Caco-2 (cell line): ENCODE results near the gene NKX2-1. TPM values are rescaled to one million over a fixed set of nuclear protein-coding genes. Genes with fewer than 3 reads are reported as not detected.
"Not testable (repeated sequence)": the region's sequence is repeated elsewhere in the genome, so short reads cannot be mapped to it uniquely, and the experiment has no call there.

Experiments
- BruUV-seq: library from RNA; stranded (reverse); fragments of 400-500 nt; replicated peaks from 2 replicates; lab custom pipeline; 2021; lab: Mats Ljungman, UMichigan
- CTCF ChIA-PET: fragments of 300-600 bp; sonication (Branson Sonifier 250); formaldehyde crosslinking; loops from one replicate; lab custom pipeline; 2022; ENCODE audit warnings: antibody characterized with exemption; lab: Charles Lee
- POLR2A ChIA-PET: fragments of 300-600 bp; sonication (Branson Sonifier 250); formaldehyde crosslinking; loops from one replicate; lab custom pipeline; 2022; ENCODE audit warnings: antibody characterized with exemption; lab: Charles Lee
- DNase-seq, 2 experiments: peaks; one replicate each; pipeline versions ENCODE4 v3.0.0 to v3.0.0-alpha.2; 2020 to 2022
- H3K27me3 ChIP-seq: replicated peaks from 2 replicates; pipeline ENCODE4 v1.6.0; 2011; ENCODE audit warnings: low read length; ENCODE audit not compliant: control insufficient read depth, insufficient read depth
- H3K36me3 ChIP-seq: 2 replicates; pipeline ENCODE4 v1.5.1; 2011; ENCODE audit warnings: low read length; ENCODE audit not compliant: control insufficient read depth, insufficient read depth
- H3K4me1 ChIP-seq: fragments of 250-450 bp; sonication (Bioruptor Pico); 2 replicates; pipeline ENCODE4 v1.5.1; 2020; ENCODE audit warnings: mild to moderate bottlenecking
- H3K4me3 ChIP-seq: 2 replicates; pipeline ENCODE4 v1.5.1; 2011; ENCODE audit warnings: low read depth, mild to moderate bottlenecking, control low read depth, low read length
- H3K9me3 ChIP-seq: fragments of 250-450 bp; sonication (Bioruptor Pico); 2 replicates; pipeline ENCODE4 v1.5.1; 2020; ENCODE audit warnings: mild to moderate bottlenecking, moderate library complexity
- H3K27ac Mint-ChIP-seq: one replicate; pipeline ENCODE4 v1.8.0; 2022; ENCODE audit warnings: mixed read lengths; ENCODE audit not compliant: unreplicated experiment
- H3K27me3 Mint-ChIP-seq: one replicate; pipeline ENCODE4 v1.8.0; 2022; ENCODE audit warnings: mixed read lengths; ENCODE audit not compliant: insufficient read depth, unreplicated experiment
- H3K36me3 Mint-ChIP-seq: one replicate; pipeline ENCODE4 v1.8.0; 2022; ENCODE audit warnings: mild to moderate bottlenecking, mixed read lengths; ENCODE audit not compliant: insufficient read depth, unreplicated experiment
- H3K4me1 Mint-ChIP-seq: one replicate; pipeline ENCODE4 v1.8.0; 2022; ENCODE audit warnings: low read depth, mixed read lengths; ENCODE audit not compliant: unreplicated experiment
- H3K4me3 Mint-ChIP-seq: one replicate; pipeline ENCODE4 v1.8.0; 2022; ENCODE audit warnings: mild to moderate bottlenecking, moderate library complexity, mixed read lengths; ENCODE audit not compliant: unreplicated experiment
- H3K9me3 Mint-ChIP-seq: one replicate; pipeline ENCODE4 v1.8.0; 2022; ENCODE audit warnings: mixed read lengths; ENCODE audit not compliant: unreplicated experiment
- intact Hi-C: fragments of 100-400 bp; cut with micrococcal nuclease; formaldehyde crosslinking; loops from one replicate; pipeline ENCODE4 v1.10.0; 2022; ENCODE audit not compliant: unreplicated experiment
- total RNA-seq: library from RNA; stranded (reverse); gene quantifications from 2 replicates; pipeline ENCODE4 v1.2.3, GENCODE V29; 2022
- TF ChIP-seq, protein P1 (sequence below), 2 experiments: fragments of 200-600 bp in 1 of 2; IDR thresholded peaks; 1 replicate in 1 of 2; 2 replicates in 1 of 2; pipeline versions ENCODE4 v1.5.1 to v1.8.0; 2011 to 2022; ENCODE audit warnings: antibody characterized with exemption in 1 of 2, control low read depth in 1 of 2, inconsistent platforms in 1 of 2, low read depth in 1 of 2, low read length in 1 of 2, mild to moderate bottlenecking in 1 of 2, moderate library complexity in 1 of 2; ENCODE audit not compliant: insufficient read depth in 1 of 2, severe bottlenecking in 1 of 2, unreplicated experiment in 1 of 2

Gene NKX2-1
- total RNA-seq, 1 experiment from 2014 or later, result 0.66 TPM

DNA sequence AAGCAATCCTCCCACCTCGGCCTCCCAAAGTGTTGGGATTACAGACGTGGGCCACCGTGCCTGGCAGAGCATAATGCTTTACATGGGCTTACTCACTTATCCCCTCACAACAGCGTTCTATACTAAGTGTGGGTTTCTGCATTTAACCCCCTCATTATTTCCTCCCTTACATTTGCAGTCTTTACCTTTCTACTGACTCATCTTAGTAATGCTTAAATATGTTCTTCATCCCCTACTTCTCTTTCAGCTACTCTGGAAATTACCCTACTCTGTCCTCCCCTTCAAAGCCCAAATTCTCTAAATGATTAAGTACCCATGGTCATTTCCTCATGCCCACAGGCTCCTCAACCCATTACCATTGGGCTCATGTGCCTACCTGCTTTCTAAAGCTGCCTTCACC, 40.7 kb downstream of the NKX2-1 start:
- intact Hi-C loops, result no loop called here
- no peak overlapping the region for H3K4me3 Mint-ChIP-seq
- H3K4me1 Mint-ChIP-seq, result no peaks in the 10 kb centered on the region
- Histone ChIP-seq H3K4me3 (no peak overlapping the region), H3K4me1 (no peaks in the 10 kb centered on the region), H3K9me3 (no peaks in the 10 kb centered on the region), H3K27me3 (no peaks in the 10 kb centered on the region), H3K36me3 (no peaks in the 10 kb centered on the region)
- no peaks in the 10 kb centered on the region for H3K9me3 Mint-ChIP-seq
- CTCF ChIA-PET, result no interaction called here
- H3K36me3 Mint-ChIP-seq, result no peaks in the 10 kb centered on the region
- POLR2A ChIA-PET, result no interaction called here
- peaks cover 23% of the 10 kb centered on the region for H3K27me3 Mint-ChIP-seq
- BruUV-seq, result no TSS peak
- no peak for DNase-seq
- H3K27ac Mint-ChIP-seq, result no peak overlapping the region
- TF ChIP-seq, protein P1, sequence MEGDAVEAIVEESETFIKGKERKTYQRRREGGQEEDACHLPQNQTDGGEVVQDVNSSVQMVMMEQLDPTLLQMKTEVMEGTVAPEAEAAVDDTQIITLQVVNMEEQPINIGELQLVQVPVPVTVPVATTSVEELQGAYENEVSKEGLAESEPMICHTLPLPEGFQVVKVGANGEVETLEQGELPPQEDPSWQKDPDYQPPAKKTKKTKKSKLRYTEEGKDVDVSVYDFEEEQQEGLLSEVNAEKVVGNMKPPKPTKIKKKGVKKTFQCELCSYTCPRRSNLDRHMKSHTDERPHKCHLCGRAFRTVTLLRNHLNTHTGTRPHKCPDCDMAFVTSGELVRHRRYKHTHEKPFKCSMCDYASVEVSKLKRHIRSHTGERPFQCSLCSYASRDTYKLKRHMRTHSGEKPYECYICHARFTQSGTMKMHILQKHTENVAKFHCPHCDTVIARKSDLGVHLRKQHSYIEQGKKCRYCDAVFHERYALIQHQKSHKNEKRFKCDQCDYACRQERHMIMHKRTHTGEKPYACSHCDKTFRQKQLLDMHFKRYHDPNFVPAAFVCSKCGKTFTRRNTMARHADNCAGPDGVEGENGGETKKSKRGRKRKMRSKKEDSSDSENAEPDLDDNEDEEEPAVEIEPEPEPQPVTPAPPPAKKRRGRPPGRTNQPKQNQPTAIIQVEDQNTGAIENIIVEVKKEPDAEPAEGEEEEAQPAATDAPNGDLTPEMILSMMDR (IDR thresholded peaks at IDR 0.05; ENCODE audit: insufficient read depth in 1 of 2, low read depth in 1 of 2, low read length in 1 of 2, severe bottlenecking in 1 of 2, unreplicated experiment in 1 of 2), result no peak

GRCh38 chr14:36478782-36479181, 41.2 kb downstream of the NKX2-1 start:
- Histone ChIP-seq H3K4me3 (no peak overlapping the region), H3K27me3 (no peaks in the 10 kb centered on the region), H3K4me1 (no peaks in the 10 kb centered on the region), H3K9me3 (no peaks in the 10 kb centered on the region), H3K36me3 (no peaks in the 10 kb centered on the region)
- CTCF ChIA-PET, result no interaction called here
- DNase-seq, result no peak
- Mint-ChIP-seq H3K9me3 (no peaks in the 10 kb centered on the region), H3K27ac (no peak overlapping the region), H3K4me3 (no peak overlapping the region), H3K4me1 (no peaks in the 10 kb centered on the region), H3K36me3 (no peaks in the 10 kb centered on the region), H3K27me3 (peaks cover 23% of the 10 kb centered on the region)
- TF ChIP-seq, protein P1 (IDR thresholded peaks at IDR 0.05; ENCODE audit: insufficient read depth in 1 of 2, low read depth in 1 of 2, low read length in 1 of 2, severe bottlenecking in 1 of 2, unreplicated experiment in 1 of 2), result no peak
- intact Hi-C loops, result no loop called here
- BruUV-seq, result no TSS peak
- POLR2A ChIA-PET, result no interaction called here

- Mint-ChIP-seq H3K36me3 (no peaks in the 10 kb centered on the region), H3K4me1 (no peaks in the 10 kb centered on the region), H3K9me3 (no peaks in the 10 kb centered on the region), H3K27ac (no peak overlapping the region), H3K4me3 (no peak overlapping the region), H3K27me3 (peaks cover 25% of the 10 kb centered on the region)
- no TSS peak for BruUV-seq
- no peak overlapping the region for H3K4me3 ChIP-seq
- intact Hi-C loops, result no loop called here
- no peaks in the 10 kb centered on the region for H3K4me1 ChIP-seq
- no peaks in the 10 kb centered on the region for H3K36me3 ChIP-seq
- H3K9me3 ChIP-seq, result no peaks in the 10 kb centered on the region
- TF ChIP-seq, protein P1 (IDR thresholded peaks at IDR 0.05; ENCODE audit: insufficient read depth in 1 of 2, low read depth in 1 of 2, low read length in 1 of 2, severe bottlenecking in 1 of 2, unreplicated experiment in 1 of 2), result no peak
- DNase-seq, result no peak
- POLR2A ChIA-PET, result no interaction called here
- H3K27me3 ChIP-seq, result no peaks in the 10 kb centered on the region
- CTCF ChIA-PET, result no interaction called here
Observed at GRCh38 chr14:36477266-36477665, 42.8 kb downstream of the NKX2-1 start.

GRCh38 chr14:36476061-36476460, 44.0 kb downstream of the NKX2-1 start:
- H3K27me3 ChIP-seq, POLR2A ChIA-PET, H3K9me3 ChIP-seq, H3K27ac Mint-ChIP-seq, BruUV-seq, H3K4me1 ChIP-seq, H3K4me3 Mint-ChIP-seq, H3K9me3 Mint-ChIP-seq, intact Hi-C loops, H3K36me3 Mint-ChIP-seq, H3K36me3 ChIP-seq, DNase-seq, H3K4me3 ChIP-seq, H3K4me1 Mint-ChIP-seq: not testable (repeated sequence)
- CTCF ChIA-PET, result interaction anchor here (0.7 kb wide), 1 partner anchor 371 kb away, joined by 5 read pairs; no protein-coding TSS in a partner anchor
- peaks cover 19% of the 10 kb centered on the region for H3K27me3 Mint-ChIP-seq
